ENCODE measurements around the gene TSPAN12. TPM values are rescaled to one million over a fixed set of nuclear protein-coding genes. Genes with fewer than 3 reads are reported as not detected.

Gene TSPAN12
- total and polyA plus RNA-seq, 2 donors (not counting 3 experiments of a cell fraction or from before 2014, with no cell fraction given), result 9.3 to 19.8 TPM

DNA sequence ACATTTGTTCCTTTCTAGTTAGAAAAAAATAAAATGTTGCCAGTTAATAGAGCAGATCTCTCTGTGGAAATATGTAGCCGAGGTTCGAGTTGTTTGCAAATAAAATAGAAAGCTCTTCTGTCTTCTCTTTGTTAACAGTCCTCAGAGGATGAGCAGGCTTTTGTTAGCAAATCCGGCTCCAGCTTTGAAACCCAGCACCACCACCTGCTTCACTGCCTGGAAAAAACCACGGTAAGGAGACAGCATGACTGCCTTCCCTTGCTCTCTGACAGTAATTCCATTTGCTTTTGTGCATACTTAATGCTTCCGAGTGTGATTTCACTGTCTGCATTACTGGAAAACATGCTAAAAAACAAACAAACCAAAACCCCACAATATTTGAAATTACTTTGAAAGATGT is 115.6 kb downstream of the TSPAN12 start:
- Histone ChIP-seq H3K4me2 (ENCODE audit: insufficient read depth, low read length) (no peak overlapping the region), H3K9me1 (replicated peaks; ENCODE audit: control insufficient read depth, extremely low read depth, insufficient read depth, low read length) (no peaks in the 10 kb centered on the region), H3K4me3 (replicated peaks in 1 of 3; ENCODE audit: insufficient read depth in 1 of 3, low read depth in 1 of 3, low read length in 3 of 3) (no peak overlapping the region), H2AFZ (ENCODE audit: low read depth, low read length) (no peak overlapping the region), H3K9me3 (replicated peaks; ENCODE audit: control insufficient read depth, insufficient read depth, low read length) (no peaks in the 10 kb centered on the region), H4K20me1 (replicated peaks; ENCODE audit: control insufficient read depth, extremely low read depth, insufficient read depth, low read length) (no peaks in the 10 kb centered on the region), H3K27ac (ENCODE audit: insufficient read depth, low read depth, low read length) (no peak overlapping the region), H3K36me3 (ENCODE audit: control insufficient read depth in 2 of 2, extremely low read depth in 1 of 2, insufficient read depth in 2 of 2, low read length in 2 of 2) (no peaks in the 10 kb centered on the region), H3K4me1 (ENCODE audit: control insufficient read depth, extremely low read depth, insufficient read depth, low read length) (no peaks in the 10 kb centered on the region), H3K79me2 (ENCODE audit: control insufficient read depth, insufficient read depth, low read length) (no peaks in the 10 kb centered on the region), H3K9ac (replicated peaks; ENCODE audit: extremely low read depth, insufficient read depth, low read length) (no peak overlapping the region), H3K27me3 (ENCODE audit: control insufficient read depth in 2 of 2, insufficient read depth in 2 of 2, low read length in 2 of 2) (no peaks in the 10 kb centered on the region)
- DNase-seq (ENCODE audit: low read depth, low spot score) (no peak), FAIRE-seq (no peak)
- BruUV-seq (replicated peaks), result no TSS peak
- POLR2A ChIA-PET, result no interaction called here
- dilution Hi-C loops (cut with MboI; ENCODE audit: extremely low pct_ligation_motif_present, low sequenced_read_pairs) (no loop called here), intact Hi-C loops (cut with micrococcal nuclease) (no loop called here)
- CTCF ChIA-PET, result interaction anchor here (2.2 kb wide), 1 partner anchor 17 kb away, joined by 8 read pairs; no protein-coding TSS in a partner anchor
- TF ChIP-seq FOS (IDR thresholded peaks at IDR 0.05; ENCODE audit: borderline replicate concordance, insufficient read depth, low read length) (no peak), CTCF (IDR thresholded peaks at IDR 0.05; ENCODE audit: extremely low read depth in 1 of 2, insufficient read depth in 1 of 2, low read depth in 1 of 2, low read length in 2 of 2) (no peak), MAX (IDR thresholded peaks at IDR 0.05; ENCODE audit: insufficient read depth, insufficient read length) (no peak), JUN (IDR thresholded peaks at IDR 0.05; ENCODE audit: borderline replicate concordance, insufficient read depth, insufficient read length, low read depth) (no peak), MYC (IDR thresholded peaks at IDR 0.05; ENCODE audit: low read depth, low read length) (no peak), GATA2 (IDR thresholded peaks at IDR 0.05; ENCODE audit: insufficient read depth, insufficient read length, low read depth, low read length) (no peak), POLR2AphosphoS5 (IDR thresholded peaks at IDR 0.05; ENCODE audit: insufficient read depth, low read depth, low read length) (no peak), EZH2 (IDR thresholded peaks at IDR 0.05; ENCODE audit: borderline replicate concordance, low read depth, low read length, severe bottlenecking) (no peak), POLR2A (IDR thresholded peaks at IDR 0.05; ENCODE audit: low read depth, low read length) (no peak)

Data from endothelial cell of umbilical vein (primary cell).